B cell (primary cell): Measurements from ENCODE around the gene CEACAM1. TPM values are rescaled to one million over a fixed set of nuclear protein-coding genes. Genes with fewer than 3 reads are reported as not detected.

ENCODE experiments used
- ATAC-seq: fragments of 200-7000 bp; cut with Tn5 transposase; one replicate; pipeline ENCODE4 v1.10.0; 2021; ENCODE audit warnings: low read depth, mild to moderate bottlenecking, moderate number of reproducible peaks, moderate library complexity
- CTCF ChIA-PET: fragments of 350-600 bp; sonication (Branson Sonifier 250); formaldehyde crosslinking; loops from one replicate; lab custom pipeline; 2021; ENCODE audit warnings: antibody characterized with exemption, inconsistent platforms; lab: Charles Lee
- POLR2A ChIA-PET: fragments of 350-600 bp; sonication (Branson Sonifier 250); formaldehyde crosslinking; loops from one replicate; lab custom pipeline; 2021; ENCODE audit warnings: antibody characterized with exemption; lab: Charles Lee
- DNase-seq: peaks from one replicate; pipeline ENCODE4 v3.0.0; 2013
- H2AFZ ChIP-seq: 2 replicates; pipeline ENCODE4 v1.6.1; 2012; ENCODE audit warnings: mild to moderate bottlenecking, low read depth, low read length; ENCODE audit not compliant: insufficient read depth, poor library complexity, severe bottlenecking
- H3K27ac ChIP-seq, 2 donors: 1 replicate in 1 of 2; 2 replicates in 1 of 2; pipeline ENCODE4 v1.5.1; 2012 to 2013; ENCODE audit warnings: low read length in 2 of 2, mild to moderate bottlenecking in 2 of 2, moderate library complexity in 1 of 2
- H3K27me3 ChIP-seq, 4 experiments: fragments of 200-600 bp in 1 of 4; sonication (generic) in 1 of 4; replicated peaks in 1 of 4; 1 replicate in 2 of 4; 2 replicates in 2 of 4; pipeline versions ENCODE4 v1.6.1 to v1.7.0; 2013 to 2016; ENCODE audit warnings: low read length in 3 of 4, mild to moderate bottlenecking in 2 of 4, mixed read lengths in 1 of 4, moderate library complexity in 1 of 4; ENCODE audit not compliant: insufficient read depth in 4 of 4, control insufficient read depth in 3 of 4; ENCODE audit errors: control extremely low read depth in 1 of 4
- H3K36me3 ChIP-seq, 2 experiments: replicated peaks in 1 of 2; 1 replicate in 1 of 2; 2 replicates in 1 of 2; pipeline versions ENCODE4 v1.6.1 to v1.7.1; 2013; ENCODE audit warnings: low read length in 1 of 2; ENCODE audit not compliant: insufficient read depth in 2 of 2, control insufficient read depth in 1 of 2; ENCODE audit errors: control extremely low read depth in 1 of 2, extremely low read depth in 1 of 2
- H3K4me1 ChIP-seq, 2 donors: fragments of 200-600 bp in 1 of 2; sonication (generic) in 1 of 2; 1 replicate in 1 of 2; 2 replicates in 1 of 2; pipeline versions ENCODE4 v1.5.1 to v1.6.1; 2013 to 2017; ENCODE audit warnings: low read length in 2 of 2; ENCODE audit not compliant: control insufficient read depth in 2 of 2, insufficient read depth in 2 of 2
- H3K4me2 ChIP-seq: replicated peaks from 2 replicates; pipeline ENCODE3; 2012; ENCODE audit warnings: mild to moderate bottlenecking, low read depth, low read length; ENCODE audit not compliant: poor library complexity, severe bottlenecking
- H3K4me3 ChIP-seq, 5 experiments: fragments of 200-600 bp in 1 of 5; sonication (generic) in 1 of 5; 1 replicate in 3 of 5; 2 replicates in 2 of 5; pipeline versions ENCODE4 v1.5.1 to v1.7.0; 2011 to 2016; ENCODE audit warnings: low read length in 4 of 5, mild to moderate bottlenecking in 4 of 5, low read depth in 2 of 5, control low read depth in 1 of 5, moderate library complexity in 1 of 5; ENCODE audit not compliant: insufficient read depth in 1 of 5; ENCODE audit errors: control extremely low read depth in 1 of 5, extremely low read depth in 1 of 5
- H3K79me2 ChIP-seq: fragments of 200-600 bp; sonication (generic); one replicate; pipeline ENCODE4 v1.6.0; 2016; ENCODE audit warnings: low read length; ENCODE audit not compliant: control insufficient read depth, insufficient read depth
- H3K9ac ChIP-seq: fragments of 200-600 bp; sonication (generic); 2 replicates; pipeline ENCODE4 v1.6.1; 2017; ENCODE audit warnings: mild to moderate bottlenecking, low read length, moderate library complexity
- H3K9me3 ChIP-seq, 3 donors: one replicate each; pipeline versions ENCODE4 v1.6.1 to v1.7.1; 2013; ENCODE audit warnings: low read length in 2 of 3; ENCODE audit not compliant: control insufficient read depth in 2 of 3, insufficient read depth in 1 of 3; ENCODE audit errors: control extremely low read depth in 1 of 3
- H4K20me1 ChIP-seq: 2 replicates; pipeline ENCODE4 v1.6.0; 2012; ENCODE audit warnings: mild to moderate bottlenecking, low read length; ENCODE audit not compliant: insufficient read depth, control insufficient read depth, poor library complexity, severe bottlenecking
- H3K27ac Mint-ChIP-seq: one replicate; pipeline ENCODE4 v1.8.0; 2021; ENCODE audit warnings: mixed read lengths
- H3K27me3 Mint-ChIP-seq: one replicate; pipeline ENCODE4 v1.8.0; 2021; ENCODE audit warnings: mixed read lengths
- H3K4me1 Mint-ChIP-seq: one replicate; pipeline ENCODE4 v1.8.0; 2021; ENCODE audit warnings: mixed read lengths
- H3K4me3 Mint-ChIP-seq: one replicate; pipeline ENCODE4 v1.8.0; 2021; ENCODE audit warnings: mixed read lengths
- H3K9me3 Mint-ChIP-seq: one replicate; pipeline ENCODE4 v1.8.0; 2022; ENCODE audit warnings: mixed read lengths; ENCODE audit not compliant: insufficient read depth
- CTCF ChIP-seq: fragments of 200-600 bp; IDR thresholded peaks from one replicate; pipeline ENCODE4 v1.8.0; 2022; ENCODE audit warnings: antibody characterized with exemption, mild to moderate bottlenecking
- EZH2 ChIP-seq: IDR thresholded peaks from 2 replicates; pipeline ENCODE4 v1.6.1; 2012; ENCODE audit warnings: borderline replicate concordance, low read depth, mild to moderate bottlenecking, moderate library complexity, low read length; ENCODE audit not compliant: insufficient read depth, poor library complexity, severe bottlenecking
- WGBS: methylation state at CpG from one replicate; pipeline ENCODE4 v1.1.5; 2013; ENCODE audit warnings: missing lambda C conversion rate; ENCODE audit not compliant: insufficient coverage; 5-methylcytosine and 5-hydroxymethylcytosine counted together
- intact Hi-C: fragments of 100-400 bp; cut with micrococcal nuclease; formaldehyde crosslinking; loops from one replicate; pipeline ENCODE4 v1.10.0; 2022
- polyA plus RNA-seq: library from polyadenylated mRNA; depleted of rRNA; stranded (reverse); fragments of >200 nt; gene quantifications from 2 replicates; pipeline ENCODE4 v1.2.3, GENCODE V29; 2012
- total RNA-seq, 2 donors: library from RNA; stranded (reverse); fragments of 120-200 nt in 1 of 2; gene quantifications; 1 replicate in 1 of 2; 2 replicates in 1 of 2; pipeline versions ENCODE4 v1.2.3 to v1.2.4, GENCODE V29; 2013 to 2022

The CEACAM1 gene
- total and polyA plus RNA-seq, 2 donors (not counting 1 experiment from before 2014, with no cell fraction given), result 8.8 to 14.6 TPM

GRCh38 chr19:42466521-42467182, 61.6 kb downstream of the CEACAM1 start:
- no peaks in the 10 kb centered on the region for H3K36me3 ChIP-seq
- peak overlapping the region in 1 of 5 experiments; percentile 40 for H3K4me3 ChIP-seq
- ATAC-seq (no peak), DNase-seq (no peak)
- Mint-ChIP-seq H3K27ac (peak overlapping the region; percentile 93), H3K9me3 (no peaks in the 10 kb centered on the region), H3K4me1 (peaks cover 62% of the 10 kb centered on the region), H3K4me3 (peak overlapping the region; percentile 69), H3K27me3 (no peaks in the 10 kb centered on the region)
- H3K4me1 ChIP-seq, result peaks cover 53 to 63% of the 10 kb centered on the region in 2 donors
- CTCF ChIA-PET, result interaction anchor here (0.6 to 11.9 kb wide), 21 partner anchors 8 to 432 kb away, joined by 3 to 169 read pairs (median 6); partner anchors contain the start of gene CEACAM1
- H2AFZ ChIP-seq, result peak overlapping the region; percentile 34
- H3K27ac ChIP-seq, result peak overlapping the region; percentile 60 to 83
- 78% methylated on average over 4 of the region's 5 CpGs for WGBS
- no peaks in the 10 kb centered on the region for H4K20me1 ChIP-seq
- H3K79me2 ChIP-seq, result no peaks in the 10 kb centered on the region
- no peaks in the 10 kb centered on the region for H3K27me3 ChIP-seq
- H3K9ac ChIP-seq, result peak overlapping the region; percentile 8
- H3K9me3 ChIP-seq, result no peaks in the 10 kb centered on the region
- intact Hi-C loops, result loop anchor here (1.0 kb wide), 1 partner anchor 31 kb away; no protein-coding TSS in a partner anchor
- POLR2A ChIA-PET, result interaction anchor here (0.9 to 1.3 kb wide), 4 partner anchors 16 to 62 kb away, joined by 3 to 10 read pairs (median 3); partner anchors contain the start of gene CEACAM1
- no peak for TF ChIP-seq EZH2
- no peak for TF ChIP-seq CTCF
- H3K4me2 ChIP-seq, result peak overlapping the region; percentile 47

DNA sequence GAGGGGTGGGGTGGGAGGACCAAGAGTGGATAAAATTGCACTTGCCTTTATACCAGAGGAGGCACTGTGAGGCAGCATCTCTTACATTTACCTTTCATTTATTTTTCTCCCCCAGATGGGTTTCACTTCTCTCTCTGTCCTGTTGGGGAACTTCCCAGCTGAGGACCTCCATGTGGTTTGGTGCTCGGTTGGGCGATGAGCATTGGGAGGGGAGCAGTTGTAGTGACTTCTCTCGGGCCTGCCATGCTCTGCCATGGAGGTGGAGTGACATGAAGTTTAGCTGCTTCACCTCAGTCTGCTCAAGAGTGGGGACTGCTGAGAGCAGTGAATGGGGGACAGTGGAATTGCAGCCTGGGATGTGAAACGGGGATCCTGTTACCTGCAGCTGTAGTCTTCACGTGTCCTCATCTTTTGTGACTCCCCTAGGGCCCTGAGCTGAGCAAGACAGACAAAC, 62.4 kb downstream of the CEACAM1 start:
- ChIA-PET CTCF (interaction anchor here (0.6 to 11.9 kb wide), 26 partner anchors 9 to 431 kb away, joined by 3 to 169 read pairs (median 5); partner anchors contain the start of gene CEACAM1), POLR2A (interaction anchor here (0.9 to 1.3 kb wide), 4 partner anchors 17 to 63 kb away, joined by 3 to 10 read pairs (median 3); partner anchors contain the start of gene CEACAM1)
- Histone ChIP-seq H3K27ac (peak overlapping the region; percentile 60 to 83), H3K36me3 (no peaks in the 10 kb centered on the region), H3K9me3 (no peaks in the 10 kb centered on the region), H4K20me1 (no peaks in the 10 kb centered on the region), H3K9ac (no peak overlapping the region), H3K4me1 (peaks cover 53 to 63% of the 10 kb centered on the region in 2 donors), H3K27me3 (no peaks in the 10 kb centered on the region), H3K4me3 (peak overlapping the region in 1 of 5 experiments; percentile 40), H2AFZ (peak overlapping the region; percentile 34), H3K79me2 (no peaks in the 10 kb centered on the region), H3K4me2 (peak overlapping the region; percentile 47)
- ATAC-seq (peak; percentile 91), DNase-seq (peak; percentile 90)
- Mint-ChIP-seq H3K4me3 (peak overlapping the region; percentile 69), H3K27me3 (no peaks in the 10 kb centered on the region), H3K9me3 (no peaks in the 10 kb centered on the region), H3K4me1 (peaks cover 62% of the 10 kb centered on the region), H3K27ac (peak overlapping the region; percentile 93)
- intact Hi-C loops, result loop anchor here (1.0 kb wide), 3 partner anchors 16 to 63 kb away; no protein-coding TSS in a partner anchor
- TF ChIP-seq CTCF (peak; percentile 68), EZH2 (no peak)
- 4% methylated on average over 4 of the region's 5 CpGs for WGBS
